ENCODE results near the gene HPCA. TPM values are rescaled to one million over a fixed set of nuclear protein-coding genes. Genes with fewer than 3 reads are reported as not detected.

HPCA gene
- total RNA-seq, 2 donors from 2014 or later, result not detected

DNA sequence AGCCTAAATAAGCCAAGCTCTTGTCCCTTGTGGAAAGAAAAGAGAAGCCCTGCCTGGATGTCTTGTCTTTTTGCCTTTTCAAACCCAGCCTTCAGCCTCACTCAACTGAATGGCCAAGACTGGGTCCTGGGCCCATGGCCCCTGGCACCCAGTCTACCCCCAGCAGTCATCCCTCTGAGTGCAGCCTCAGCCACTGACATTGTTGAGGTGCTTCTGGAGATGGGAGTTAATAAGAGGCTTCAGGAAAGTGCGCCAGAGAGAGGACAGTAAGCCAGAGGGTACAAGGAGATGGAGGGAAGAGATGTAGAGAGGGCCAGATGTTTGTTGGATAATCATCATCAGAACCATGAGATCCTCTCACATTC lies 22.4 kb upstream of the HPCA start:
- no peak overlapping the region for H3K27ac ChIP-seq
- intact Hi-C loops (cut with DNase I), result no loop called here
- no peak for ATAC-seq

DNA sequence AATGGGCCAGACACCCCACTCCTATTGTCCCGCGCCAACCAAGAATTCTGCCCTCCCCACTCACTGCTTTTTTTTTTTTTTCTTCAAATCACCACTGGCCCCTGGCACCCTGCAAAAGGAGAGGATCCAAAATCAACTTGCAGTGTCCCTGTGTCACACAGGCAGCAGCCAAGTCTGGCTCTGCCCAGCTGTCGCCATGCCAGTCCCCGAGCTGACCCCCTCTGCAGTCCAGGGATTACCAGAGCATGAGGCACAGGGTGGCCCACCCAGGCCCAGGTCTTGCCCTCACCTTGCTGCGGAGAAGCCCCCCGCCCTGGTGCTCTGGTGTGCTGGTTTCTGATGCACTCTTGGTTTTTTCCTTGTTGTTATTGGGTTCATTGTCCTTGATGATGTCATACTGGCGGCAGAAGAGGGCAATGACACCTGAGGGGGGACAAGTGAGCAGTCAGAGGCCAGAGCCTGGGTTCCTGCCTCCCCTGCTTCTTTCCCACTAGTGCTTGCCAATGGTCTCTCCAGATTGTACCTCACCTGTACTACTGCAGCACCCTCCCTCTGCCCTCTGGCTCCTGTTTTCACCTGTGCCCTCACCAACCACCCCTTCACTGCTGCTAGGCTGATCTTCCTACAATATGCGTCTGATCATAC lies 21.8 kb upstream of the HPCA start:
- TF ChIP-seq POLR2A (IDR thresholded peaks at IDR 0.05), result no peak
- TF ChIP-seq, protein P1, sequence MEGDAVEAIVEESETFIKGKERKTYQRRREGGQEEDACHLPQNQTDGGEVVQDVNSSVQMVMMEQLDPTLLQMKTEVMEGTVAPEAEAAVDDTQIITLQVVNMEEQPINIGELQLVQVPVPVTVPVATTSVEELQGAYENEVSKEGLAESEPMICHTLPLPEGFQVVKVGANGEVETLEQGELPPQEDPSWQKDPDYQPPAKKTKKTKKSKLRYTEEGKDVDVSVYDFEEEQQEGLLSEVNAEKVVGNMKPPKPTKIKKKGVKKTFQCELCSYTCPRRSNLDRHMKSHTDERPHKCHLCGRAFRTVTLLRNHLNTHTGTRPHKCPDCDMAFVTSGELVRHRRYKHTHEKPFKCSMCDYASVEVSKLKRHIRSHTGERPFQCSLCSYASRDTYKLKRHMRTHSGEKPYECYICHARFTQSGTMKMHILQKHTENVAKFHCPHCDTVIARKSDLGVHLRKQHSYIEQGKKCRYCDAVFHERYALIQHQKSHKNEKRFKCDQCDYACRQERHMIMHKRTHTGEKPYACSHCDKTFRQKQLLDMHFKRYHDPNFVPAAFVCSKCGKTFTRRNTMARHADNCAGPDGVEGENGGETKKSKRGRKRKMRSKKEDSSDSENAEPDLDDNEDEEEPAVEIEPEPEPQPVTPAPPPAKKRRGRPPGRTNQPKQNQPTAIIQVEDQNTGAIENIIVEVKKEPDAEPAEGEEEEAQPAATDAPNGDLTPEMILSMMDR (IDR thresholded peaks at IDR 0.05), result no peak
- H3K36me3 ChIP-seq (replicated peaks in 1 of 2; ENCODE audit: insufficient read depth in 1 of 2, low read depth in 2 of 2), result peaks cover 0 to 2% of the 10 kb centered on the region in 2 donors
- ATAC-seq (no peak), DNase-seq (no peak)
- H3K27ac ChIP-seq, result no peak overlapping the region
- H3K4me3 ChIP-seq, result no peak overlapping the region
- H3K27me3 ChIP-seq, result no peaks in the 10 kb centered on the region
- intact Hi-C loops (cut with DNase I), result no loop called here
- H3K4me1 ChIP-seq, result no peaks in the 10 kb centered on the region
- no peaks in the 10 kb centered on the region for H3K9me3 ChIP-seq
- WGBS, 2 donors, result 91 to 98% methylated on average over 8 of the region's 8 CpGs

More for the DNA sequence above, 22.4 kb upstream of the HPCA start:
- peaks cover 0 to 2% of the 10 kb centered on the region in 2 donors for H3K36me3 ChIP-seq (replicated peaks in 1 of 2; ENCODE audit: insufficient read depth in 1 of 2, low read depth in 2 of 2)
- DNase-seq, result no peak
- no peaks in the 10 kb centered on the region for H3K27me3 ChIP-seq
- no peak overlapping the region for H3K4me3 ChIP-seq
- no peaks in the 10 kb centered on the region for H3K4me1 ChIP-seq
- WGBS, 2 donors, result 92 to 100% methylated on average over 1 of the region's 1 CpG
- H3K9me3 ChIP-seq, result no peaks in the 10 kb centered on the region
- no peak for TF ChIP-seq POLR2A (IDR thresholded peaks at IDR 0.05)
- TF ChIP-seq, protein P1 (IDR thresholded peaks at IDR 0.05), result no peak

DNA sequence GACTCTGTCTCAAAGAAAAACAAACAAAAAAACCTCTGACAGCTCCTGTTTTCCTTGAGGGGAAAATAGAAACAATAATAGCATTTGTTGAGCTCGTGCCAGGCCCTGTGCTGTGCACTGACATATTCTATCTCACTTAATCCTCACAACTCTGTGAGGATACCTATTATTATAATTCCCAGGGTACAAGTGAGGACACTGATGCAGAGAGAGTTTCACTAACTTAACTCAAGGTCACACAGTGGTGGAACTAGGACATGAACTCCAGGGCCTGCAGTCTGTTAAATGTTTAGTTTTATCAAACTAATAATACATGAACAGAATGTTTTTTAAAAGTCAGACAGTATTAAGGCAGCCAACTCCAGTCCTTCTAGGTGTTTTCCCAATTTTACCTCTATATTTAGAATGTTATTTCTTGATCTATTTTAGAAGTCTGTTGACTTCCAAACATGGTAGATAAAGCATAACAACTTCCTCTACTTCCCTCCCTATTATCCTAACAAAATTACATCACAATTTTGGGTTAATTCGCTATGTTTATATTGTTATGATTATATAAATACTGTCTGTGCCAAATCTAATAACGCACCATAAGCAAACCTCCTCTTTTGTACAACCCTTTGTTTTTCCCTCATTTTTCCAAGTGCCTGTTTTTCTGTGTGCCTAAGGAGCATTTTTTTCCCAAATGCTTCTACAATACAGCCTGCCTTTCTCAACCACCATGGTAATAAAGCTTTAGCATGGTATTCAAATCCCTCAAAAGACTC lies 20.5 kb upstream of the HPCA start:
- H3K9me3 ChIP-seq, result no peaks in the 10 kb centered on the region
- no peak overlapping the region for H3K4me3 ChIP-seq
- intact Hi-C loops (cut with DNase I), result no loop called here
- TF ChIP-seq POLR2A (IDR thresholded peaks at IDR 0.05), result no peak
- TF ChIP-seq, protein P1 (IDR thresholded peaks at IDR 0.05), result no peak
- no peaks in the 10 kb centered on the region for H3K27me3 ChIP-seq
- H3K4me1 ChIP-seq, result peaks cover 6% of the 10 kb centered on the region
- peaks cover 0 to 2% of the 10 kb centered on the region in 2 donors for H3K36me3 ChIP-seq (replicated peaks in 1 of 2; ENCODE audit: insufficient read depth in 1 of 2, low read depth in 2 of 2)
- H3K27ac ChIP-seq, result no peak overlapping the region
- 48 to 54% methylated on average over 3 of the region's 3 CpGs for WGBS, 2 donors
- ATAC-seq, result no peak
- no peak for DNase-seq

DNA sequence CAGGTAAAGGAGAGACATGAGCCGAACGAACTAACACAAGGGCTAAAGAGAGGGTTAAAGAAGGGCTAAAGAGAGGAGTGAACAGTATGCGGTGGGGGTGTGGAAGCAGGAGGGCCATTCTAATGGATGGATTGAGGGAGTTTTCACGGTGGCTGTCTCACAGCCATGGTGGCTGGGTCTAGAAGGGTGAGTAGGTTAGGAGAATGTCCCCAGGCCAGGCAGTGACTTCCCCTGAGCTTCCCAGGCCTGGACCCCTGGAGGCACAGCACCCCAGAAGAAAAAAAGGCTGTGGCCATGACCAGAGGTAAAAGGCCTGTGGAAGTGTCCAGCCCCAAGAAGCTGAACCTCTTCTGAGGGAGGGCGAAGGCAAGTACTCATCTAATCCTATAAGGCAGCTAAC lies 19.1 kb upstream of the HPCA start:
- no peaks in the 10 kb centered on the region for H3K9me3 ChIP-seq
- 81 to 92% methylated on average over 5 of the region's 5 CpGs for WGBS, 2 donors
- H3K27me3 ChIP-seq, result no peaks in the 10 kb centered on the region
- peaks cover 0 to under 1% of the 10 kb centered on the region in 2 donors for H3K36me3 ChIP-seq (replicated peaks in 1 of 2; ENCODE audit: insufficient read depth in 1 of 2, low read depth in 2 of 2)
- ATAC-seq (no peak), DNase-seq (no peak)
- H3K4me3 ChIP-seq, result no peak overlapping the region
- H3K27ac ChIP-seq, result no peak overlapping the region
- TF ChIP-seq, protein P1 (IDR thresholded peaks at IDR 0.05), result no peak
- TF ChIP-seq POLR2A (IDR thresholded peaks at IDR 0.05), result no peak
- intact Hi-C loops (cut with DNase I), result no loop called here
- H3K4me1 ChIP-seq, result peaks cover 11% of the 10 kb centered on the region
